Upper lobe of right lung (tissue), 1 donor: ENCODE data around the gene CCR6. TPM values are rescaled to one million over a fixed set of nuclear protein-coding genes. Genes with fewer than 3 reads are reported as not detected.

Experiments used
- ATAC-seq: fragments of 200-7000 bp; cut with Tn5 transposase; one replicate; pipeline ENCODE4 v1.9.1; 2020; ENCODE audit warnings: mild to moderate bottlenecking, moderate library complexity
- DNase-seq: peaks from one replicate; pipeline ENCODE4 v3.0.0-alpha.2; 2020
- H3K27ac ChIP-seq: fragments of 200-600 bp; one replicate; pipeline ENCODE4 v1.8.0; 2022
- H3K27me3 ChIP-seq: fragments of 200-600 bp; one replicate; pipeline ENCODE4 v1.8.0; 2022; ENCODE audit warnings: mild to moderate bottlenecking
- H3K36me3 ChIP-seq: fragments of 200-600 bp; one replicate; pipeline ENCODE4 v1.8.0; 2022
- H3K4me1 ChIP-seq: fragments of 200-600 bp; one replicate; pipeline ENCODE4 v1.8.0; 2022
- H3K4me3 ChIP-seq: fragments of 200-600 bp; one replicate; pipeline ENCODE4 v1.8.0; 2022; ENCODE audit warnings: mild to moderate bottlenecking
- H3K9me3 ChIP-seq: fragments of 200-600 bp; one replicate; pipeline ENCODE4 v1.8.0; 2022
- CTCF ChIP-seq: fragments of 200-600 bp; IDR thresholded peaks from one replicate; pipeline ENCODE4 v1.8.0; 2022; ENCODE audit warnings: antibody characterized with exemption
- intact Hi-C: fragments of 100-400 bp; cut with DNase I; formaldehyde crosslinking; loops from one replicate; pipeline ENCODE4 v1.11.0; 2022
- long read RNA-seq: library from polyadenylated mRNA; unstranded; transcript quantifications from one replicate; pipeline ENCODE4 v2.0.0, GENCODE V29; 2021
- total RNA-seq: library from RNA; stranded (reverse); fragmentation: NEBNext Ultra II Directional; extraction: Animal tissue kit (Norgen Biotek cat#: 25700); gene quantifications from one replicate; pipeline ENCODE4 v1.2.1, GENCODE V29; 2021
- donor health status: DM: no; HTN: yes; CAD: no; lungs with severe emphysema.

The CCR6 gene
- 1.4 TPM for total RNA-seq
- long read RNA-seq, full-length matches to known transcripts, result 2 of 3 reads
- long read RNA-seq, partial matches to known transcripts, result 0 of 3 reads
- long read RNA-seq, other reads (novel, unspliced or antisense), result 1 of 3 reads

DNA sequence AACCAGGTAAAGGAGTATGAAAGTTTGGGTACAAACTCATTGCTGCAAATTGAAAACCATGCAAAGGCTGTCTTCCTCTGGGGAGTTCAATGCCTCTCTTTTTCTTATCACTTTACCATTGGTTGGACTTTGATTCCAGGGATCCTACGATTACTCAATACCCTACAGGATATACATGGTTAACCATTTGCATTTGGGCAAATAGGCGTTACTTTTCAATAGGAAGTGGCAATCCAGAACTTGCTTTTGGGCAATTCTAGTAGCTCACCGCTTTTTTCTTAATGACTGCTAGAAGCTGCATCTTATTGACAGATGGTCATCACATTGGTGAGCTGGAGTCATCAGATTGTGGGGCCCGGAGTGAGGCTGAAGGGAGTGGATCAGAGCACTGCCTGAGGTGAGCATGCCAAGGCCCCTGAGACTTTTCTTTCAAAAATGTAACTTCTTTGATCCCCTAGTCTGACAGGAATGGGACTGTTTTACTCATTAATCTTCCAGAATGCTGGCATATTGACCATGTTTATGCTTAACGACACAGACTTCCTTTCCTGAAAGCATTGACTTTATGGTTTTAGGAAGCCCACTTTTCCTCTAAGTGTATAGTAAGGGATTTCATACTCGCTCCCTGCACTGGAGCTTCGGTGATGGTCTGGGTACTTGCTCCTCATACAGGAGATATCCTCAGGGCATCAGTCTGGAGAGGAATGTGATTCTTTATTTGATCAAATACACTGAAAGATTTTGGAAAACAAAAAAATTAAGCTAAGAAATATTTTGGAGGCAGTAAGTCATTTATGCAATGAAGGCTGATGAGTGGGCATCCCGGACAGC lies at the start of gene CCR6:
CCR6 (plus strand) TSS at position 270 of the 831 bp plus-strand sequence. CDS start 13,039 bp downstream, outside the sequence.
- ATAC-seq (no peak), DNase-seq (no peak)
- Histone ChIP-seq H3K36me3 (no peaks in the 10 kb centered on the region), H3K9me3 (no peaks in the 10 kb centered on the region), H3K4me3 (peak within 1 kb of the TSS; percentile 13), H3K27me3 (no peaks in the 10 kb centered on the region), H3K27ac (peak within 1 kb of the TSS; percentile 24), H3K4me1 (no peaks in the 10 kb centered on the region)
- TF ChIP-seq CTCF, result no peak
- intact Hi-C loops, result no loop called here

GRCh38 chr6:167073679-167074274 lies 49.1 kb upstream of the CCR6 start:
- no peaks in the 10 kb centered on the region for H3K9me3 ChIP-seq
- H3K4me3 ChIP-seq, result no peak overlapping the region
- ATAC-seq (no peak), DNase-seq (no peak)
- H3K27me3 ChIP-seq, result no peaks in the 10 kb centered on the region
- H3K36me3 ChIP-seq, result no peaks in the 10 kb centered on the region
- no peak overlapping the region for H3K27ac ChIP-seq
- no peak for TF ChIP-seq CTCF
- intact Hi-C loops, result no loop called here
- no peaks in the 10 kb centered on the region for H3K4me1 ChIP-seq

DNA sequence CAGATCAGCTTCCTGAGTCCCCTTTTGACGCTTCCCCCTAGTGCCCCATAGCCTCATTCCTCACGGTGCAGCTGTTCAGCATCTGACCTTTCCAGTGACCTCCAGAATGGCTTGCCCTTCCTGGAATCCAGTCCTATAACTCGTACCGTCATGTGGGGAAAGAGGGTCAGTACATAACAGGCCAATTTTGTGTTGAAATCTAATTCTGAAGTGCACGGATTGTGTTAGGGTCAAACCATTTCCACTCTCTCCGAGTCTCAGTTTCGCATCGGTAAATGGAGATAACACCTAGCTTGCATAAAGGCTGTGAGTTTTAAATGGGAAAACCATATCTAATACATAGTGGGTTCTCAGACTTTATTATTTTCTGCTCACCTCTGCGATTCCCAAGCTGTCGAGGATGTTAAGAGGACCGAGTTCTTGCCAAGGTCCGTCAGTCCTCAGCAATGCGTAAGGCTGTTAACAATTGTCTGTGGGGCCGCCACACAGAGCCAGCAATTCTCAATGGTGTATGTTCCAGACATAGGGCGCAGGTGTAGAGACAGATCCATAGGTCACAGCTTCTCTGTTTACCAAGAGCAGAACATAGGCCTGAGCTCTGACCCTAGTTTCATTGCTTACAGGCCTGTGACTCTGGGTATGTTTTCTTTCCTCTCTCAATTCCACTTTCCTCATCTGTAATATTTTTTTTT lies 45.5 kb upstream of the CCR6 start:
- Histone ChIP-seq H3K27me3 (no peaks in the 10 kb centered on the region), H3K4me3 (no peak overlapping the region), H3K4me1 (no peaks in the 10 kb centered on the region), H3K27ac (no peak overlapping the region), H3K9me3 (no peaks in the 10 kb centered on the region), H3K36me3 (no peaks in the 10 kb centered on the region)
- intact Hi-C loops, result no loop called here
- DNase-seq, result no peak
- no peak for TF ChIP-seq CTCF
- no peak for ATAC-seq

DNA sequence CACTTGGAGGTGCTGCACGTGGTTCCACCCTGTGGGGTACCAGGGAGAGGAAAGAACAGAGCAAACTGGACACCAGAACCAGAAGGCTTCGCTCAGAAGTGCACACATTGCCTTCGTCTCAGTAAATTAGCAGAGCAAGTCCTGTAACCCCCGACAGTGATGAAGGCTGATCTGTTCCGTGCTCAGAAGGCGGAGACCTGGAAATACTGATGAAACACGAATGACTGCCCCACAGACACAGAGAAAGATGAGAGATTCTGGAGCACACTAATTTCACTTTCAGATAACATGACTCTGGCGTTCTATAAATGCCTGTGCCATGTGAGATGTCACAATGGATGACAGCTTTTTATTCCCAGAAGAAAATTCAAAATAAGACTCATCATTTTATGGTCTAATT lies 44.2 kb upstream of the CCR6 start:
- Histone ChIP-seq H3K27ac (no peak overlapping the region), H3K4me3 (no peak overlapping the region), H3K9me3 (no peaks in the 10 kb centered on the region), H3K4me1 (no peaks in the 10 kb centered on the region), H3K27me3 (no peaks in the 10 kb centered on the region), H3K36me3 (no peaks in the 10 kb centered on the region)
- no peak for DNase-seq
- no peak for ATAC-seq
- TF ChIP-seq CTCF, result no peak
- intact Hi-C loops, result no loop called here

- no peak overlapping the region for H3K4me3 ChIP-seq
- no peaks in the 10 kb centered on the region for H3K9me3 ChIP-seq
- ATAC-seq, result peak; percentile 44
- H3K27me3 ChIP-seq, result no peaks in the 10 kb centered on the region
- H3K27ac ChIP-seq, result no peak overlapping the region
- no peaks in the 10 kb centered on the region for H3K4me1 ChIP-seq
- no peaks in the 10 kb centered on the region for H3K36me3 ChIP-seq
- intact Hi-C loops, result no loop called here
- TF ChIP-seq CTCF, result no peak
- DNase-seq, result no peak
These were observed 43.0 kb upstream of the CCR6 start for GRCh38 chr6:167079853-167080297.
